Activated T-cell treated with anti-CD3 and anti-CD28 coated beads, Interleukin-2, amount 50 U/mL, for 72 hours (primary cell): ENCODE data around the gene CCDC148. TPM values are rescaled to one million over a fixed set of nuclear protein-coding genes. Genes with fewer than 3 reads are reported as not detected.

ENCODE experiments used
- ATAC-seq, 2 donors: fragments of 150-1000 bp; cut with Tn5 transposase; replicated peaks in 1 of 2; 2 replicates each; pipeline ENCODE4 v1.10.0; 2021; ENCODE audit warnings: moderate library complexity in 2 of 2, mild to moderate bottlenecking in 1 of 2
- DNase-seq, 2 donors: peaks; one replicate each; pipeline ENCODE4 v3.0.0; 2021 to 2022; ENCODE audit warnings: mixed read lengths in 1 of 2
- H3K27ac Mint-ChIP-seq: one replicate; pipeline ENCODE4 v1.8.0; 2022; ENCODE audit warnings: mild to moderate bottlenecking, moderate library complexity, mixed read lengths
- H3K27me3 Mint-ChIP-seq: one replicate; pipeline ENCODE4 v1.8.0; 2022; ENCODE audit warnings: low read depth, mixed read lengths
- H3K36me3 Mint-ChIP-seq, 2 donors: one replicate each; pipeline ENCODE4 v1.8.0; 2022; ENCODE audit warnings: mixed read lengths in 2 of 2, mild to moderate bottlenecking in 1 of 2; ENCODE audit not compliant: insufficient read depth in 2 of 2
- H3K4me1 Mint-ChIP-seq: one replicate; pipeline ENCODE4 v1.8.0; 2022; ENCODE audit warnings: low read depth, mixed read lengths
- H3K4me3 Mint-ChIP-seq, 2 donors: one replicate each; pipeline ENCODE4 v1.8.0; 2022; ENCODE audit warnings: mild to moderate bottlenecking in 2 of 2, mixed read lengths in 2 of 2, moderate library complexity in 2 of 2
- H3K9me3 Mint-ChIP-seq, 2 donors: one replicate each; pipeline ENCODE4 v1.8.0; 2022; ENCODE audit warnings: mixed read lengths in 2 of 2
- total RNA-seq, 2 donors: library from RNA; stranded (reverse); gene quantifications; one replicate each; pipeline ENCODE4 v1.2.3, GENCODE V29; 2022

Gene CCDC148
- total RNA-seq, 2 donors from 2014 or later: 0.14 TPM; not detected in 1

DNA sequence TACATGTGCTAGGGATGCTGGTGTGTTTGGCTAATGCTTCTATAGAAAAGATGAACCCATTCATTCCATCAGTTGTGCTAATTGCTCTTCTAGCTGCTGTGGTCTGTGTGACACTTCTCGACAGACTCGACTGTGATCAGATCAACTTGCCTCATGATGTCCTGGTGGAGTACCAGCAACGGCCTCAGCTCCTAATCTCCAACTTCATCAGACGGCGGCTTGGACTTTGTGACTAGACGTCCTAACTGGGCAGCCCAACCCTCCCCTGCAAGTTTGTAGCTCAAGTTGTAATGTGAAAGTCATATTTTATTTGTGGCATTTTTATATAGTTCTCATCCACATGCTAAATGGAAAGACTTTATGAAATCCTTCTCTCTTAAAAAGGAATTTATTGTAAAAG is 321.9 kb downstream of the CCDC148 start:
- H3K27ac Mint-ChIP-seq: no peak overlapping the region
- no peaks in the 10 kb centered on the region for H3K4me1 Mint-ChIP-seq
- no peak for DNase-seq
- no peak for ATAC-seq
- no peak overlapping the region for H3K4me3 Mint-ChIP-seq
- H3K9me3 Mint-ChIP-seq: no peaks in the 10 kb centered on the region
- no peaks in the 10 kb centered on the region for H3K36me3 Mint-ChIP-seq
- H3K27me3 Mint-ChIP-seq: peaks cover 20% of the 10 kb centered on the region

DNA sequence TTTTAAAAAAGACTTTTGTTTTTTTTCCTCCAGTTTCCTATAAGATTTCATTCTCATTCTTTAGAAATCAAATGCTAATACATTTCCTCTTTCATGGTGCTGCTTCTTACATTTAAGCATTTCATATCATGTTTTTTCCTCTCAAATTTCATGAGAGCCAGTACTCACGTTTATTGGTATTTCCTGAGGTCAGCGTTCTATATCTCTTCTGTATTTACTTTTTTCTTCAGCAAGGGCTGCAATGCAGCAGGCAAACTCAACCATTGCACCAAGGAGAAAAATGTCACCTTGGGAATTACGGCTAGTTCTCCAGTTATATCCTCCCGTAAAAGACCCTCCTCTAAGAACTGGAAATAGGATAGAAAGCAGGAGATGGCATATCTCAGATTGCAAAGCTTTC is 322.5 kb downstream of the CCDC148 start:
- H3K27ac Mint-ChIP-seq: no peak overlapping the region
- H3K4me1 Mint-ChIP-seq: no peaks in the 10 kb centered on the region
- H3K36me3 Mint-ChIP-seq: no peaks in the 10 kb centered on the region
- ATAC-seq (no peak), DNase-seq (no peak)
- no peak overlapping the region for H3K4me3 Mint-ChIP-seq
- H3K27me3 Mint-ChIP-seq: peaks cover 20% of the 10 kb centered on the region
- H3K9me3 Mint-ChIP-seq: no peaks in the 10 kb centered on the region

DNA sequence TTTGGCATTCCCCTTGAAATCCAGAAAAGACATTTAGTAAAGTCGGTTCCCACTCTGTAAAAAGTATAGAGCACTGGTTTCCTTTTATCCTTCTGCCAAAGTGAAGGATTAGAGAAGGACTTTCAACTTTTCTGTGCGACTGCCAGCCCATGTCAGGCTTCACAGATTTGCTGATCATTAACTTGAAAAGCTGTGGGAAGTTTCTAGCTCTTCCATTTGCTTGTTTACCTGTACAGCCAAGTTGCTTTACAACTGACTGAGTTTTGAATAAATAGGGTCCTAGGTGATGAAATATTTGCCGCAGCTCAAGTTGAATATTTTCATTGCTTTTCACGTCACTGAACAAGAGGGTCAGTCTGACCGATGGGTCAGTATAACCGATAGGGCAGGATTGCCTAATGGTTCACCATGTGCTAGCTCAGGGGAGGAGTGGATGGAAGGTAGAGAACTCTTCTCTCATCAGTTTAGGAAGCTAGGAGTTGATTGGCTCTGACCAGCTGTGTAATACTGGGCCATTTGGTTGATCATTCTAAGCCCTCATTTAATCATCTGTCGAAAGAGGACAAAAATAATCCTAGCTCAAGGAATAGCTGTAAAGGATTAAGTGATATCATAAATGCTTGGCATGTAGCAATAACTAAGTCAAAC is 324.5 kb downstream of the CCDC148 start:
- no peak overlapping the region for H3K27ac Mint-ChIP-seq
- DNase-seq (no peak), ATAC-seq (no peak)
- H3K36me3 Mint-ChIP-seq: no peaks in the 10 kb centered on the region
- H3K4me3 Mint-ChIP-seq: no peak overlapping the region
- peaks cover 7% of the 10 kb centered on the region for H3K27me3 Mint-ChIP-seq
- H3K9me3 Mint-ChIP-seq: no peaks in the 10 kb centered on the region
- no peaks in the 10 kb centered on the region for H3K4me1 Mint-ChIP-seq

DNA sequence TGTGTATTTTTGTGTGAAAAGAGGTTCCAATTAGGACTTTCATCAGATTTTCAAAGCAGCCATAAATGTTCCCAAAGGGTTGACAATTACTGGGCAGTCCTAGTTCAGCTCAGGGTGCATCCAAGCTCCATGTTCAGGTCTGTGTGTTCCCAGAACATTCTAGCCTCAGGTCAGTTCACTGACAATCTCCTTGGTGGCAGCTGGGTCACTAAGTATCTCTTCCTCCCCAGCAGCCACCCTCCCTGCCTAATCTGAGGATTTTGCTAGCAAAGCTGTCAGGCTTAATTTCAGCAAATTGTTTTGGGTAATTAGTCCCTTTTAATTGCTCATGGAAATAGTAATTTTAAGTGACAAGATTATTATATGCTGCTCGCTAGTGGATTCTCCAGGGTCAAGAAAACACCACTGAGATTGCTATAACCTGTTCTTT is 325.1 kb downstream of the CCDC148 start:
- ATAC-seq (no peak), DNase-seq (no peak)
- Mint-ChIP-seq H3K36me3 (no peaks in the 10 kb centered on the region), H3K4me1 (no peaks in the 10 kb centered on the region), H3K27me3 (peaks cover 6% of the 10 kb centered on the region), H3K4me3 (no peak overlapping the region), H3K9me3 (no peaks in the 10 kb centered on the region), H3K27ac (no peak overlapping the region)

DNA sequence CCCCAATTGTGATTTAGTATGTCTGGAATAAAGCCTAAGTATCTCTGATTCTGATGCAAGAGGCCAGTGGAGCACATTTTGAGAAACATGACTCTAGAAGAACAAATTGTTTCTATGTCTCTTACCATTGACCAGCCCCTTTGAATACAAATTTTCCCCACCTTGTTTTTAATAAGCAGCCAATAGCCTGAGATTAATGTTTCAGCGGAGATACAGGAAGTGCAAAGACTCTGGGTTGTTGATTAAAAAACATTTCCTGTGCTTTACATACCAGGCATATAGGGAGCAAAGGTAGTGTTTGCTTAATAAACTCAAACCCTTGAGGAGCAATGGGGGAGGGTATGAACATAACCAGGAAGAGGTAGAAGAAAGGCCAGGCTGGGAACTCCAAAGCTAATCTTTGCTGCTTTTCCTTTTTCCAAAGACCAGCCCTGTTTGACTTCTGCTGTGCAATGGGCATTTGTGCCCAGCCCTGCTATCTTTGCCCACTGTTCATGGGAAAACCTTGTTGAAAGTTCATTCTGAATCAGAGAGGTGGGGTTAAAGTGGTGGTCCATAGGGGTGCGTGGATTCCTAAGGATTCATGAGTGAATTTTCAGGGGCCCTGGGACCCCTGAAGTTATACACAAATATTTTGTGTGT is 325.6 kb downstream of the CCDC148 start:
- Mint-ChIP-seq H3K9me3 (no peaks in the 10 kb centered on the region), H3K4me1 (no peaks in the 10 kb centered on the region), H3K36me3 (no peaks in the 10 kb centered on the region), H3K27me3 (peaks cover 12% of the 10 kb centered on the region), H3K4me3 (no peak overlapping the region), H3K27ac (no peak overlapping the region)
- ATAC-seq: no peak
- no peak for DNase-seq

DNA sequence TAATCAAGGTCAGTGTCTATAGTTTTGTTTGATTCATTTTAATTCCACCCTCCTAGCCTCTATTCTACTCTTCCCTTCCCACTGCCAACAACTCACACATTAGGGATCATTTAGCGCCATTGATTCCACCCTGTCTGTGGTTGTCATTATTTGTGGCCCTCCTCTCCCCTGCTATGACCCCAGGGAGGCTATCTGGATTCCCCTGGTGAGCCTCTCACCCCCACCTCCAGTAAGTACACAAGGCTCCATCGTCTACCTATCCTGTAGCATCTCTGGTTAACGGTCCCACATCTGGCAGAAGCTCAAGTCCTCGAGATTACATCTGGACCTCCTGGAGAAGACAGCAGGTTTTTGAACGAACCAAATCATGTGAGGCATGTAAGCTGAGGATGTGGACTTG is 327.5 kb downstream of the CCDC148 start:
- Mint-ChIP-seq H3K4me3 (no peak overlapping the region), H3K4me1 (no peaks in the 10 kb centered on the region), H3K27ac (no peak overlapping the region), H3K36me3 (no peaks in the 10 kb centered on the region), H3K27me3 (peaks cover 12% of the 10 kb centered on the region), H3K9me3 (no peaks in the 10 kb centered on the region)
- no peak for DNase-seq
- ATAC-seq: no peak

GRCh38 chr2:158128168-158128973 is 328.2 kb downstream of the CCDC148 start:
- no peak for DNase-seq
- Mint-ChIP-seq H3K4me3 (no peak overlapping the region), H3K27ac (no peak overlapping the region), H3K9me3 (no peaks in the 10 kb centered on the region), H3K27me3 (peaks cover 12% of the 10 kb centered on the region), H3K36me3 (no peaks in the 10 kb centered on the region), H3K4me1 (no peaks in the 10 kb centered on the region)
- ATAC-seq: no peak

- DNase-seq (no peak), ATAC-seq (no peak)
- H3K4me1 Mint-ChIP-seq: no peaks in the 10 kb centered on the region
- no peak overlapping the region for H3K27ac Mint-ChIP-seq
- H3K9me3 Mint-ChIP-seq: no peaks in the 10 kb centered on the region
- H3K36me3 Mint-ChIP-seq: no peaks in the 10 kb centered on the region
- H3K27me3 Mint-ChIP-seq: peaks cover 17% of the 10 kb centered on the region
- no peak overlapping the region for H3K4me3 Mint-ChIP-seq
Measured at GRCh38 chr2:158127380-158127804, 329.2 kb downstream of the CCDC148 start.

DNA sequence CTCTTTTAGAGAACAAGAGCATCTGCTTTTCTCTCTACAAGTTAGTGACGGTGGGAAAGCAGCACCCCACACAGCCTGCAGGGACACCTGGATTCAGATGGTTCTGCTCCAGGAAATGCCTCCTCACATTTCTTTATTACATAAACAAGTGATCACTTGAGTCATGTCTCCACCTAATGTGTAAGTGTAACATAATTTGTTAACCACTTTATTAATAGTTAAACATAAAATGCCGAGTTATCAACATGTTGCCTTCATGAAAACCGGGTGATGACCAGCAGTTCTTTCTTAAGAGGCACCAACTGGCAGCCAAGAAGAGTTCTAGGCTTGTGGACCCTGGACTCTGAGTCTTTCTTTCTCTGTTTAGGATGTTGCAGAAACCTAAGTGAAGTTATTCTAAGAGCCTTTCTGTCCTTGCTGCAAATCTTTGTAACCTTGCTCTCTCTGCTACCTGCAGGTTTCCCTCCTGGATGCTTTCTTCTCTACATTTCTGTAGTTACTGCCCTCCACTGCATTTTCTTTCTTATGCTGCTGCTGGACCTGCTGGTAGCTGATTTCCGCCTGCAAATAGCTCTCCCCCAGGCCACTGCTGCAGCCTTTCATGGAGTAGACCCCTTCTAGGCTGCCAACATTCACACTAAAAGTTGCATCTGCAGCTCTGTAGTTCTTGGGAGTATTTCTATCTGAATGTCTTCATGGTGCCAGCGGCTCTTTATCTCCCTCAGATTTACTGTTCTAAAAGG is 330.6 kb downstream of the CCDC148 start:
- Mint-ChIP-seq H3K36me3 (no peaks in the 10 kb centered on the region), H3K27ac (no peak overlapping the region), H3K27me3 (peaks cover 11% of the 10 kb centered on the region), H3K9me3 (no peaks in the 10 kb centered on the region), H3K4me3 (no peak overlapping the region), H3K4me1 (no peaks in the 10 kb centered on the region)
- ATAC-seq: no peak
- no peak for DNase-seq

DNA sequence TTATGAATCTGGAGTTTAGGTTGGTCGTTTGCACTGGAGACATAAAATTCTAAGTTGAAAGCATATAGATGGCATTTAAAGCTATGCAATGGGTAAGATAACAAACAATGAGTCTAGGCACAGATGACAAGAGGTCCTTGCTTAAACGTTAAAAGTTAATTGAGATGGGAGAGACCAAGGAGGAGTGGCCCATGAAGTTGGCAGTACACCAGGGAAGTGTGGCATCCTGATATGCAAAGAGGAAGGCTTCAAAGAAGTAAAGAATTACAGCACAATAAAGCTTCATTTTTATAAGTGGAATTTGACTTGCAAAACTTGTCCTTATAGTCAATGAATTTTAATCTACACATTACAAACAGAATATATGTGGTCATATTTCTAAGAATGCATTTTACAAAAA is 331.7 kb downstream of the CCDC148 start:
- no peak for ATAC-seq
- Mint-ChIP-seq H3K36me3 (no peaks in the 10 kb centered on the region), H3K4me3 (no peak overlapping the region), H3K9me3 (no peaks in the 10 kb centered on the region), H3K27ac (no peak overlapping the region), H3K27me3 (peaks cover 11% of the 10 kb centered on the region), H3K4me1 (no peaks in the 10 kb centered on the region)
- DNase-seq: no peak
